ENCODE measurements around the gene FAM210B.

FAM210B gene

DNA sequence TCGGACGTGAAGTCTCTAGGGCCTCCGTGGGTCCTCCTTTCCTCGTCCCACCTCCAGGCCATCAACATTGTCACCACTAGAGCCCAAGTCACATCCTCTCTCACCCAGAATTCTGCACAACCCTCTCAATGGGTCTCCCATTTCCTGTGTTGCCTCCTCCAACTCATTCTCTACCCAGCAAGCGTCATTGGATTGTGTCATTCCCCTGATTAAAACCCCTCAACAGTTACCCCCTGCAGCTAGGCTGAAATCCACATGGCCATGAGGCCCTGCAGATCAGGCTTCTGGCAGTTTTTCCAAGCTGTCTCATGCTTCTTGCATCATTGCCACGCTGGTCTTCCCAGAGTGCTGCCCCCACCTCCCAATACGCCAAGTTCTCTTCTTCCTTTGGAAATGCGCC, 12.9 kb upstream of the FAM210B start:
- H4K20me1 ChIP-seq (ENCODE audit: control insufficient read depth, insufficient read depth, low read depth, low read length), result no peaks in the 10 kb centered on the region
- no peaks in the 10 kb centered on the region for H3K36me3 ChIP-seq (ENCODE audit: control insufficient read depth, low read length)
- H3K79me2 ChIP-seq (ENCODE audit: control insufficient read depth, low read length), result no peaks in the 10 kb centered on the region
- H3K4me3 ChIP-seq (ENCODE audit: low read length), result no peak overlapping the region
- no peaks in the 10 kb centered on the region for H3K4me1 ChIP-seq (ENCODE audit: control insufficient read depth, low read length)
- no peaks in the 10 kb centered on the region for H3K9me3 ChIP-seq (ENCODE audit: control insufficient read depth, insufficient read depth, low read length)
- peaks cover 2% of the 10 kb centered on the region; the same call in 1 of the 2 replicates for H3K27me3 ChIP-seq (ENCODE audit: control insufficient read depth, low read length)
- no peaks in the 10 kb centered on the region for H3K9me2 ChIP-seq (replicated peaks; ENCODE audit: control insufficient read depth, low read length)
- no peaks in the 10 kb centered on the region for H3F3A ChIP-seq (ENCODE audit: control insufficient read depth, insufficient read depth)
- H3K27ac ChIP-seq (ENCODE audit: low read depth, low read length), result no peak overlapping the region
- H3K4me2 ChIP-seq (ENCODE audit: low read length), result no peak overlapping the region
- TF ChIP-seq, protein P1, sequence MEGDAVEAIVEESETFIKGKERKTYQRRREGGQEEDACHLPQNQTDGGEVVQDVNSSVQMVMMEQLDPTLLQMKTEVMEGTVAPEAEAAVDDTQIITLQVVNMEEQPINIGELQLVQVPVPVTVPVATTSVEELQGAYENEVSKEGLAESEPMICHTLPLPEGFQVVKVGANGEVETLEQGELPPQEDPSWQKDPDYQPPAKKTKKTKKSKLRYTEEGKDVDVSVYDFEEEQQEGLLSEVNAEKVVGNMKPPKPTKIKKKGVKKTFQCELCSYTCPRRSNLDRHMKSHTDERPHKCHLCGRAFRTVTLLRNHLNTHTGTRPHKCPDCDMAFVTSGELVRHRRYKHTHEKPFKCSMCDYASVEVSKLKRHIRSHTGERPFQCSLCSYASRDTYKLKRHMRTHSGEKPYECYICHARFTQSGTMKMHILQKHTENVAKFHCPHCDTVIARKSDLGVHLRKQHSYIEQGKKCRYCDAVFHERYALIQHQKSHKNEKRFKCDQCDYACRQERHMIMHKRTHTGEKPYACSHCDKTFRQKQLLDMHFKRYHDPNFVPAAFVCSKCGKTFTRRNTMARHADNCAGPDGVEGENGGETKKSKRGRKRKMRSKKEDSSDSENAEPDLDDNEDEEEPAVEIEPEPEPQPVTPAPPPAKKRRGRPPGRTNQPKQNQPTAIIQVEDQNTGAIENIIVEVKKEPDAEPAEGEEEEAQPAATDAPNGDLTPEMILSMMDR (IDR thresholded peaks at IDR 0.05; ENCODE audit: low read depth, low read length, poor library complexity, severe bottlenecking), result no peak
- no peak for TF ChIP-seq EZH2phosphoT487 (IDR thresholded peaks at IDR 0.05; ENCODE audit: borderline replicate concordance, low read length)

DNA sequence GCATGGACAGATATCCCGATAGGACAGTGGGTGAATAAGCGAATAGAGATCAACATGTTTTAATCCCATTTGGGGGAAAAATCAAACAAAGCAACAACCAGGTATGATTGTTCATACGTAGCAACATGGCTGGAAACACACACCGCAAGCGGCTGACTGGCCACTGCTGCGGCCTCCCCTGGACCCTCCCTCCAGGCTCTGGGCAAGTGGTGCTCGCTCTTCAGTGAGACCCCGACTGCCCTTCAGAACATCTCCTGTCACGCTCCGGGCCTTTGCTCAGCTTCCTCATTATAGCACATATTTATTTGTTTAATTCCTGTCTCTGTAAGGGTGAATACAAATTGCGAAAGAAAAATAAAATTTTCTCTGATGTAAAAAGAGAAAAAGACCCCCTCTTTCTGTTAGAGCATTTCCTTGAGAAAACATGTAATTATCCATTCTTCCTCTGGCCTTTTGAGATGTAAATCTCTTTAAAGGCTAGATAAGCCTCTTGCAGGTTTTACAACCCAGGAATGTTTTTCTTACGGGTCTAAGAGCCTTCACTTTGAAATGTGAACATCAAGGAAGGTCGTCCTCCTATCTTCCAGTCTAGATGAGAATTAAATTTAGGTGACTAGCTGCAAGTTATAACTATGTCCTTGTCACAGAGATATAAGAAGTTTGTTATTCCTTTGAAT, 11.0 kb upstream of the FAM210B start:
- Histone ChIP-seq H3K27ac (ENCODE audit: low read depth, low read length) (no peak overlapping the region), H3F3A (ENCODE audit: control insufficient read depth, insufficient read depth) (no peaks in the 10 kb centered on the region), H3K9me2 (replicated peaks; ENCODE audit: control insufficient read depth, low read length) (no peaks in the 10 kb centered on the region), H3K4me2 (ENCODE audit: low read length) (no peak overlapping the region), H3K27me3 (ENCODE audit: control insufficient read depth, low read length) (peaks cover 7% of the 10 kb centered on the region), H4K20me1 (ENCODE audit: control insufficient read depth, insufficient read depth, low read depth, low read length) (no peaks in the 10 kb centered on the region), H3K9me3 (ENCODE audit: control insufficient read depth, insufficient read depth, low read length) (no peaks in the 10 kb centered on the region), H3K4me1 (ENCODE audit: control insufficient read depth, low read length) (no peaks in the 10 kb centered on the region), H3K36me3 (ENCODE audit: control insufficient read depth, low read length) (no peaks in the 10 kb centered on the region), H3K4me3 (ENCODE audit: low read length) (no peak overlapping the region), H3K79me2 (ENCODE audit: control insufficient read depth, low read length) (no peaks in the 10 kb centered on the region)
- TF ChIP-seq, protein P1 (IDR thresholded peaks at IDR 0.05; ENCODE audit: low read depth, low read length, poor library complexity, severe bottlenecking), result no peak
- no peak for TF ChIP-seq EZH2phosphoT487 (IDR thresholded peaks at IDR 0.05; ENCODE audit: borderline replicate concordance, low read length)

DNA sequence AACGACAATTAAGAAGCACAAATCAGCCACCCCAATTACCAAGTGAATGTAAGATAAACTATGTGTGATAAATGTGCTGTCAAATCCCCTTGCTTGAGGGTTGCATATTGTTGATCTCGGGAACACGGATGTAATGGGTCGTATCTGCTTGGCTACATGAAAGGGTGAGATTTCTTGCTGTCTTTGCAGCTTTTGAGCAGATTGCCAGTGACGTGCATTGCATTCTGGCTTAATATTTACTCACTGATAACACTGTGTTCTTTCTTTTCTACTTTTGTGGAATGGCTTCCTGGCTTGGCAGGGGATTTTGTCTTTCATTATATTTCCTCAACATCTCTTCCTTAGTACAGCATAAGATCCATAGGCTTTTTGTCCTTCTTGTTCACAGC, 10.5 kb upstream of the FAM210B start:
- Histone ChIP-seq H3K27ac (ENCODE audit: low read depth, low read length) (no peak overlapping the region), H3K4me2 (ENCODE audit: low read length) (no peak overlapping the region), H3K9me2 (replicated peaks; ENCODE audit: control insufficient read depth, low read length) (no peaks in the 10 kb centered on the region), H3K79me2 (ENCODE audit: control insufficient read depth, low read length) (no peaks in the 10 kb centered on the region), H3K4me3 (ENCODE audit: low read length) (no peak overlapping the region), H3F3A (ENCODE audit: control insufficient read depth, insufficient read depth) (no peaks in the 10 kb centered on the region), H3K9me3 (ENCODE audit: control insufficient read depth, insufficient read depth, low read length) (no peaks in the 10 kb centered on the region), H4K20me1 (ENCODE audit: control insufficient read depth, insufficient read depth, low read depth, low read length) (no peaks in the 10 kb centered on the region), H3K4me1 (ENCODE audit: control insufficient read depth, low read length) (no peaks in the 10 kb centered on the region), H3K36me3 (ENCODE audit: control insufficient read depth, low read length) (no peaks in the 10 kb centered on the region), H3K27me3 (ENCODE audit: control insufficient read depth, low read length) (peaks cover 12% of the 10 kb centered on the region)
- TF ChIP-seq, protein P1 (IDR thresholded peaks at IDR 0.05; ENCODE audit: low read depth, low read length, poor library complexity, severe bottlenecking), result no peak
- no peak for TF ChIP-seq EZH2phosphoT487 (IDR thresholded peaks at IDR 0.05; ENCODE audit: borderline replicate concordance, low read length)
